Upper lobe of left lung (tissue), 4 donors: ENCODE measurements around the gene TMEM200B.

Experiments
- CTCF ChIP-seq, 6 experiments: fragments of 450-650 bp in 4 of 6; fragments of 200-600 bp in 2 of 6; sonication (generic) in 2 of 6; IDR thresholded peaks; one replicate each; pipeline ENCODE4 v1.5.1; 2016 to 2019; ENCODE audit warnings: antibody characterized with exemption in 6 of 6
- EP300 ChIP-seq, 4 donors: sonication (generic); formaldehyde crosslinking; IDR thresholded peaks; one replicate each; pipeline ENCODE4 v1.5.1; 2017; ENCODE audit warnings: antibody characterized with exemption in 4 of 4, control low read depth in 2 of 4
- POLR2A ChIP-seq, 4 donors: fragments of 450-650 bp; IDR thresholded peaks; one replicate each; pipeline ENCODE4 v1.5.1; 2016 to 2017; ENCODE audit warnings: antibody characterized with exemption in 4 of 4, mild to moderate bottlenecking in 2 of 4
- POLR2AphosphoS5 ChIP-seq, 2 donors: sonication (generic); formaldehyde crosslinking; IDR thresholded peaks; one replicate each; pipeline ENCODE4 v1.5.1; 2017; ENCODE audit warnings: antibody characterized with exemption in 2 of 2

GRCh38 chr1:29159773-29160172 lies 36.1 kb upstream of the TMEM200B start:
- TF ChIP-seq CTCF (IDR thresholded peaks at IDR 0.05) (no peak), EP300 (IDR thresholded peaks at IDR 0.05) (no peak), POLR2A (IDR thresholded peaks at IDR 0.05) (no peak), POLR2AphosphoS5 (IDR thresholded peaks at IDR 0.05) (no peak)
